DND-41 (cell line): Measurements from ENCODE around the gene CD70.
"Not testable (repeated sequence)": the region's sequence is repeated elsewhere in the genome, so short reads cannot be mapped to it uniquely, and the experiment has no call there.

Source experiments
- EZH2 ChIP-seq: IDR thresholded peaks from 3 replicates; pipeline ENCODE4 v1.6.1; 2012; ENCODE audit warnings: borderline replicate concordance, low read depth, mild to moderate bottlenecking, moderate library complexity, low read length, inconsistent platforms; ENCODE audit not compliant: severe bottlenecking
- TF ChIP-seq, protein P1 (sequence below): IDR thresholded peaks from 2 replicates; pipeline ENCODE4 v1.5.1; 2012; ENCODE audit warnings: borderline replicate concordance, low read length, moderate library complexity, mild to moderate bottlenecking; ENCODE audit not compliant: poor library complexity, severe bottlenecking; ENCODE audit errors: extremely low read depth

DNA sequence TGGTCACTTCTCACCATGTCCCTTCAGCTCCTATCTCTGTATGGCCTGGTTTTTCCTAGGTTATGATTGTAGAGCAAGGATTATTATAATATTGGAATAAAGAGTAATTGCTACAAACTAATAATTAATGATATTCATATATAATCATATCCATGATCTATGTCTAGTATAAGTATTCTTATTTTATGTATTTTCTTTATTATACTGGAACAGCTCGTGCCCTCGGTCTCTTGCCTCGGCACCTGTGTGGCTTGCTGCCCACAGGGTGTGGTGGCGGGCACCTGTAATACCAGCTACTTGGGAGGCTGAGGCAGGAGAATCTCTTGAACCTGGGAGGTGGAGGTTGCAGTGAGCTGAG, 42.5 kb upstream of the CD70 start:
- TF ChIP-seq, protein P1, sequence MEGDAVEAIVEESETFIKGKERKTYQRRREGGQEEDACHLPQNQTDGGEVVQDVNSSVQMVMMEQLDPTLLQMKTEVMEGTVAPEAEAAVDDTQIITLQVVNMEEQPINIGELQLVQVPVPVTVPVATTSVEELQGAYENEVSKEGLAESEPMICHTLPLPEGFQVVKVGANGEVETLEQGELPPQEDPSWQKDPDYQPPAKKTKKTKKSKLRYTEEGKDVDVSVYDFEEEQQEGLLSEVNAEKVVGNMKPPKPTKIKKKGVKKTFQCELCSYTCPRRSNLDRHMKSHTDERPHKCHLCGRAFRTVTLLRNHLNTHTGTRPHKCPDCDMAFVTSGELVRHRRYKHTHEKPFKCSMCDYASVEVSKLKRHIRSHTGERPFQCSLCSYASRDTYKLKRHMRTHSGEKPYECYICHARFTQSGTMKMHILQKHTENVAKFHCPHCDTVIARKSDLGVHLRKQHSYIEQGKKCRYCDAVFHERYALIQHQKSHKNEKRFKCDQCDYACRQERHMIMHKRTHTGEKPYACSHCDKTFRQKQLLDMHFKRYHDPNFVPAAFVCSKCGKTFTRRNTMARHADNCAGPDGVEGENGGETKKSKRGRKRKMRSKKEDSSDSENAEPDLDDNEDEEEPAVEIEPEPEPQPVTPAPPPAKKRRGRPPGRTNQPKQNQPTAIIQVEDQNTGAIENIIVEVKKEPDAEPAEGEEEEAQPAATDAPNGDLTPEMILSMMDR, result not testable (repeated sequence)
- TF ChIP-seq EZH2, result not testable (repeated sequence)
